ENCODE results near the gene ADGRA1. TPM values are rescaled to one million over a fixed set of nuclear protein-coding genes. Genes with fewer than 3 reads are reported as not detected.

ADGRA1 gene
- total RNA-seq, 1 experiment from 2014 or later, result not detected

DNA sequence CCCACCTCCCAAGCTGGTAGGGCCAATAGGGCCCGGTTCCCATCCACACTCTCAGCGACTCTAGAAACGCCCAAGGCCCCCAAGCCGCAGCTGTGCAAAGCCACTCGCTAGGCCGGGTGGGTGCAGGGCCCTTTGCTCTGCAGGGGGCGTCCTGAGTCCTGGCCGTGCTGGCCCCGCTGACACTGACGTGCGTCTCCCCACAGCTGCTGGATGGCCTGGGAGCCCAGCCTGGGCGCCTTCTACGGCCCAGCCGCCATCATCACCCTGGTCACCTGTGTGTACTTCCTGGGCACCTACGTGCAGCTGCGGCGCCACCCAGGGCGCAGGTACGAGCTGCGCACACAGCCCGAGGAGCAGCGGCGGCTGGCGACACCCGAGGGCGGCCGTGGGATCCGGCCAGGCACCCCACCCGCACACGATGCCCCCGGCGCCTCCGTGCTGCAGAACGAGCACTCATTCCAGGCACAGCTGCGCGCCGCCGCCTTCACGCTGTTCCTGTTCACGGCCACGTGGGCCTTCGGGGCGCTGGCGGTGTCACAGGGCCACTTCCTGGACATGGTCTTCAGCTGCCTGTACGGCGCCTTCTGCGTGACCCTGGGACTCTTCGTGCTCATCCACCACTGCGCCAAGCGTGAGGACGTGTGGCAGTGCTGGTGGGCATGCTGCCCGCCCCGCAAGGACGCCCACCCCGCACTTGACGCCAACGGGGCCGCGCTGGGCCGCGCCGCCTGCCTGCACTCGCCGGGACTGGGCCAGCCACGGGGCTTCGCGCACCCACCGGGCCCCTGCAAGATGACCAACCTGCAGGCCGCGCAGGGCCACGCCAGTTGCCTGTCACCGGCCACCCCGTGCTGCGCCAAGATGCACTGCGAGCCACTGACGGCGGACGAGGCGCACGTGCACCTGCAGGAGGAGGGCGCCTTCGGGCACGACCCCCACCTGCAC, 40.7 kb downstream of the ADGRA1 start:
- DNase-seq (no peak), ATAC-seq (no peak)
- H3K9me3 ChIP-seq (ENCODE audit: low read length), result no peaks in the 10 kb centered on the region
- no TSS peak for BruUV-seq (replicated peaks)
- no peaks in the 10 kb centered on the region for H3K9me2 ChIP-seq (replicated peaks; ENCODE audit: low read length)
- H2AFZ ChIP-seq (ENCODE audit: low read length), result no peak overlapping the region
- TF ChIP-seq, protein P1, sequence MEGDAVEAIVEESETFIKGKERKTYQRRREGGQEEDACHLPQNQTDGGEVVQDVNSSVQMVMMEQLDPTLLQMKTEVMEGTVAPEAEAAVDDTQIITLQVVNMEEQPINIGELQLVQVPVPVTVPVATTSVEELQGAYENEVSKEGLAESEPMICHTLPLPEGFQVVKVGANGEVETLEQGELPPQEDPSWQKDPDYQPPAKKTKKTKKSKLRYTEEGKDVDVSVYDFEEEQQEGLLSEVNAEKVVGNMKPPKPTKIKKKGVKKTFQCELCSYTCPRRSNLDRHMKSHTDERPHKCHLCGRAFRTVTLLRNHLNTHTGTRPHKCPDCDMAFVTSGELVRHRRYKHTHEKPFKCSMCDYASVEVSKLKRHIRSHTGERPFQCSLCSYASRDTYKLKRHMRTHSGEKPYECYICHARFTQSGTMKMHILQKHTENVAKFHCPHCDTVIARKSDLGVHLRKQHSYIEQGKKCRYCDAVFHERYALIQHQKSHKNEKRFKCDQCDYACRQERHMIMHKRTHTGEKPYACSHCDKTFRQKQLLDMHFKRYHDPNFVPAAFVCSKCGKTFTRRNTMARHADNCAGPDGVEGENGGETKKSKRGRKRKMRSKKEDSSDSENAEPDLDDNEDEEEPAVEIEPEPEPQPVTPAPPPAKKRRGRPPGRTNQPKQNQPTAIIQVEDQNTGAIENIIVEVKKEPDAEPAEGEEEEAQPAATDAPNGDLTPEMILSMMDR (conservative IDR thresholded peaks at IDR 0.05; ENCODE audit: low read depth, low read length), result no peak
- TF ChIP-seq EZH2 (IDR thresholded peaks at IDR 0.05; ENCODE audit: low read length, unreplicated experiment) (no peak), EZH2phosphoT487 (IDR thresholded peaks at IDR 0.05; ENCODE audit: borderline replicate concordance, low read length) (no peak)
- no peaks in the 10 kb centered on the region for H4K20me1 ChIP-seq (ENCODE audit: low read length)
- no peak overlapping the region for H3K9ac ChIP-seq (ENCODE audit: low read length)
- H3K27ac ChIP-seq (ENCODE audit: low read length), result no peak overlapping the region
- ChIA-PET POLR2A (ENCODE audit: unreplicated experiment) (no interaction called here), CTCF (no interaction called here)
- H3K27me3 ChIP-seq (ENCODE audit: low read length), result peaks cover 11% of the 10 kb centered on the region
- H3K4me3 ChIP-seq (ENCODE audit: low read length), result no peak overlapping the region
- no peaks in the 10 kb centered on the region for H3F3A ChIP-seq (ENCODE audit: low read length, unreplicated experiment)
- H3K36me3 ChIP-seq (ENCODE audit: low read depth, low read length), result no peaks in the 10 kb centered on the region
- H3K4me1 ChIP-seq (ENCODE audit: insufficient read depth, low read length), result no peaks in the 10 kb centered on the region
- intact Hi-C loops (cut with micrococcal nuclease), result loop anchor here (10.0 kb wide), 1 partner anchor 294 kb away; no protein-coding TSS in a partner anchor
- H3K79me2 ChIP-seq (ENCODE audit: low read length), result no peaks in the 10 kb centered on the region
- no peak overlapping the region for H3K4me2 ChIP-seq (ENCODE audit: low read length)

DNA sequence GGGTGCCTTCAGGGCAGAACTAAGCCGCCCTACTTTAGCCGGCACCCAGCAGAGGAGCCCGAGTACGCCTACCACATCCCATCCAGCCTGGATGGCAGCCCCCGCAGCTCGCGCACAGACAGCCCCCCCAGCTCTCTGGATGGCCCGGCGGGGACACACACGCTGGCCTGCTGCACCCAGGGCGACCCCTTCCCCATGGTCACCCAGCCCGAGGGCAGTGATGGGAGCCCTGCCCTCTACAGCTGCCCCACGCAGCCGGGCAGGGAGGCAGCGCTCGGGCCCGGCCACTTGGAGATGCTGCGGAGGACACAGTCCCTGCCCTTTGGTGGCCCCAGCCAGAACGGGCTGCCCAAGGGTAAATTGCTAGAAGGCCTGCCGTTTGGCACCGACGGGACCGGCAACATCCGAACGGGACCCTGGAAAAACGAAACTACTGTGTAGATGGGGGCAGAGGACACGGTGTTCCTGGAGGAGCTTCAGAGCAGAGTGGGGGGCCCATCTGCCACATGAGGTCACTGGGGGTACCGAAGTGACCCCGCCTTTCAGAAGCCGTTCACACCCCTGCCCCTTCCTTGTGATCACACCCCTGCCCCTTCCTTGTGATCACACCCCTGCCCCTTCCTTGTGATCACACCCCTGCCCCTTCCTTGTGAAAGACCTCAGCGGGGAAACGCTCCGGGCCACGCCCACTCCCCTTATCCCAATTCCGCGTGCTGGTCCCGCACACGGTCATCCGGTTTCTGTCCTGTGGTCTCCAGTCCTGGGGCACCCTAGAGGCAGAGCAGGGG, 41.5 kb downstream of the ADGRA1 start:
- H3K4me1 ChIP-seq (ENCODE audit: insufficient read depth, low read length), result no peaks in the 10 kb centered on the region
- no peak overlapping the region for H3K9ac ChIP-seq (ENCODE audit: low read length)
- DNase-seq, result no peak
- ChIA-PET CTCF (no interaction called here), POLR2A (ENCODE audit: unreplicated experiment) (no interaction called here)
- no peaks in the 10 kb centered on the region for H3K36me3 ChIP-seq (ENCODE audit: low read depth, low read length)
- no peak overlapping the region for H3K4me3 ChIP-seq (ENCODE audit: low read length)
- H3K79me2 ChIP-seq (ENCODE audit: low read length), result no peaks in the 10 kb centered on the region
- no peak overlapping the region for H2AFZ ChIP-seq (ENCODE audit: low read length)
- TF ChIP-seq, protein P1 (conservative IDR thresholded peaks at IDR 0.05; ENCODE audit: low read depth, low read length), result no peak
- H3K27ac ChIP-seq (ENCODE audit: low read length), result no peak overlapping the region
- peaks cover 3% of the 10 kb centered on the region for H3K27me3 ChIP-seq (ENCODE audit: low read length)
- H4K20me1 ChIP-seq (ENCODE audit: low read length), result no peaks in the 10 kb centered on the region
- no TSS peak for BruUV-seq (replicated peaks)
- no peak overlapping the region for H3K4me2 ChIP-seq (ENCODE audit: low read length)
- H3F3A ChIP-seq (ENCODE audit: low read length, unreplicated experiment), result no peaks in the 10 kb centered on the region
- no peaks in the 10 kb centered on the region for H3K9me3 ChIP-seq (ENCODE audit: low read length)
- no peak for ATAC-seq
- intact Hi-C loops (cut with micrococcal nuclease), result loop anchor here (10.0 kb wide), 1 partner anchor 294 kb away; no protein-coding TSS in a partner anchor
- H3K9me2 ChIP-seq (replicated peaks; ENCODE audit: low read length), result no peaks in the 10 kb centered on the region

Data from PC-3 (cell line).